Glomerular endothelial cell (primary cell): ENCODE results near the gene REPIN1. TPM values are rescaled to one million over a fixed set of nuclear protein-coding genes. Genes with fewer than 3 reads are reported as not detected.

Experiments
- DNase-seq: peaks from one replicate; pipeline ENCODE4 v3.0.0-alpha.2; 2011; ENCODE audit warnings: low read depth, low spot score; ENCODE audit errors: extremely low read depth
- total RNA-seq: library from RNA; depleted of rRNA; stranded (reverse); fragments of >200 nt; gene quantifications from 2 replicates; pipeline ENCODE4 v1.2.3, GENCODE V29; 2015

REPIN1 gene
- total RNA-seq, 1 donor from 2014 or later, result 182 TPM

DNA sequence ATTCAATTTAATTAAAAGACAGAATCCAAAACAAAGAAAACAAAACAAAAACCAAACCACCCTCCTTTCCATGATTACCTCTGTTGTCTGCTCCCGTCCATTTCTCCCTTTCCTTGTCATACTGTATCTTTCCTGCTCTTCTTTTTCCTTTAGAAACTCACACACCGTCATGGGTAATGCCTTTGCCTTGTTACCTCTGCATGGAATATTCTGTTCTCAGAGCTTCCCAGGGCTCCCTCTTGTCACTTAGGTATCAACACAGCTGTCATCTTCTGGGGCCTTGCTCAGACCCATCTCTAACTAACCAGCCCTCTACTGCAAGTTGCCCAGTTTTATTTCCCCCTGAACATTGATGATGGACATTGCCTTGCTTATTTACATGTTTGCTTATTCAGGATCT is 51.6 kb downstream of the REPIN1 start:
- no peak for DNase-seq

DNA sequence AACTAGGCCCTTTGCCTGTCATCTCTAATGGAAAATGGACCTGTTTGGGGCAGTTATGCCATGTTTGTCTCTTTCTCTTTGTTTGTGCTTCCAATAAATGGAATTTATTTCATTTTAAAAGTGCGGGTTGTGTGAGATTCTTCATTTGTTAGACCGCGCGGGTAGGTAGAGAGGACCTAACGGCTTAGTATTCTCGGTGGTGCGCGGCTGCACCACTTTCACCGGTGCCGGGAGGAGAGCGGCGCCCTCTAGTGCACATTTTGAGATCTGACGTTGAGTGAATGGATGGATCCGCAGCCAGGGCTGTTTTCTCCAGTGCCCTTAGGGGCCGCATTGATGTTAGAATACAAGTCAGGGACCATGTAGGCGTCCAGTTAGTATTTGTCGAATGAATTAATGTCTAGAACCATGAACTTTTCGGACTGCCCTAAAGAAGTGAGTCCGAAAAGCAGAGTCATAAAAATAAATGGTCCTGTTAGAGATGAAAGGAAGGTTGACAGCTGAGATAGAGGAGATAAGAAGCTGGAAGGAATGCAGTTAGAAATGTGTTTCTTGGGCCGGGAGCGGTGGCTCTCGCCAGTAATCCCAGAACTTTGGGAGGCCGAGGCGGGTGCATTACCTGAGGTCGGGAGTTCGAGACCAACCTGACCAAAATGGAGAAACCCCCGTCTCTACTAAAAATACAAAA is 52.5 kb downstream of the REPIN1 start:
- DNase-seq, result no peak

DNA sequence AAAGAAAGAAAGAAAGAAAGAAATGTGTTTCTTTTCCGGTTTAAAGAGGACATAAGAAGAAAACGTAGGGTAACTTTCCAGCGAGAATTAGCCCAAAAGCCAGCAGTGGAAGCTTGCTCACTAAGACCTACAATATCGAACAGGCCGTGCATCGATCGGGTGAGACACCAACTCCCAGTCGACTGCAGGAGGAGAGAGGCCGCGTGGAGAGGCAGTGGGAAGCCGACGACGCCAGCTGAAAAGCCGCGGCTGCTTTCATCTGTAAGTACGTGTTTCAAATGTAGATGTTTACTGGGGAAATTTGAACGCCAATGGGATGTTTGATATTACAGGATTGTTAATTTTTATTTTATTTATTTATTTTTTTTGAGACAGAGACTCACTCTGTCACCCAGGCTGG is 53.2 kb downstream of the REPIN1 start:
- no peak for DNase-seq

Other genes with a start within 250 kb of the REPIN1 start
- gene LRRC61, start 45.5 kb upstream of the REPIN1 start, total RNA-seq, result 1.7 and 2.4 TPM in 2 replicates
- 0.53 and 2.1 TPM in 2 replicates for gene ACTR3C, start 45.3 kb upstream of the REPIN1 start, total RNA-seq
- not detected in 2 replicates for gene RARRES2, start 27.2 kb upstream of the REPIN1 start, total RNA-seq
- gene ZNF775, start 10.5 kb downstream of the REPIN1 start, total RNA-seq, result 9.4 and 16.6 TPM in 2 replicates
- 16.7 and 26.0 TPM in 2 replicates for gene GIMAP8, start 81.8 kb downstream of the REPIN1 start, total RNA-seq
- 13.5 and 34.5 TPM in 2 replicates for gene GIMAP7, start 146.1 kb downstream of the REPIN1 start, total RNA-seq
- 83.5 and 97.6 TPM in 2 replicates for gene GIMAP4, start 198.6 kb downstream of the REPIN1 start, total RNA-seq